H1 (cell line): ENCODE measurements around the gene WDR5. TPM values are rescaled to one million over a fixed set of nuclear protein-coding genes. Genes with fewer than 3 reads are reported as not detected.

Experiments used
- SIN3A ChIP-seq, 2 experiments: IDR thresholded peaks in 1 of 2; conservative IDR thresholded peaks in 1 of 2; 2 replicates each; pipeline ENCODE4 v1.6.1; 2011 to 2012; ENCODE audit warnings: low read length in 2 of 2, improper control_type of control experiment in 1 of 2, low read depth in 1 of 2, mild to moderate bottlenecking in 1 of 2
- TAF1 ChIP-seq: IDR thresholded peaks from 2 replicates; pipeline ENCODE4 v1.6.1; 2011; ENCODE audit warnings: mild to moderate bottlenecking, low read depth, low read length
- YY1 ChIP-seq: IDR thresholded peaks from 2 replicates; pipeline ENCODE4 v1.6.1; 2011; ENCODE audit warnings: low read depth, mild to moderate bottlenecking, low read length
- polyA plus RNA-seq, 7 experiments: library from polyadenylated mRNA; depleted of rRNA in 3 of 7; stranded (reverse) in 5 of 7; unstranded in 2 of 7; fragments of >200 nt in 5 of 7; fragments of 200-250 nt in 2 of 7; gene quantifications; 1 replicate in 5 of 7; 2 replicates in 1 of 7; 4 replicates in 1 of 7; pipeline versions ENCODE4 v1.2.1 to v1.2.3, GENCODE V29; 2011 to 2013; ENCODE audit warnings: missing spikeins in 2 of 7, mixed read lengths in 2 of 7
- total RNA-seq: library from RNA; stranded (reverse); fragmentation: NEBNext Ultra II Directional; extraction: Animal tissue kit (Norgen Biotek cat#: 25700); gene quantifications from 2 replicates; pipeline ENCODE4 v1.2.1, GENCODE V29; 2021

Gene WDR5
- total and polyA plus RNA-seq, 2 of the 8 experiments (the other 6 are each of a cell fraction or from before 2014, with no cell fraction given) = 38.4 to 68.1 TPM

DNA sequence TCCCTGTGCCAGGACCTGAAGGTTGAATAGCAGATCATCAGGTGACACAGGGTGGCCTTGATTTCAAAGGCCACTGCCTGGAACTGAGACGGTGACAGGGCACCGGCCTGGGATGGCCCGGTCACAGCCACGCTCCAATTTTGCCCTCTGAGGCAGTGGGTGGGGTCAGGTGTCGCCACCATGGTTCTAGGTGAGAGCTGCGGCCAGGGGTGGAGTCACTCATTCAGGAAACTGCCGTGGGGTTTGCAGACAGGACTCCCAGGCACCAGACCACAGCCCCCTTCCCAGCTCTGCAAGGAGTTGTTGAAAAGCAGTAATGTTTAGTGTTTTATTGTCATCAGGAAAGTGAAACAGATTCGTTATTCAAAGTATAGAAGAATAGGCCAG, 45.8 kb downstream of the WDR5 start (continued):
- no peak for TF ChIP-seq SIN3A (conservative IDR thresholded peaks at IDR 0.05 in 1 of 2, IDR thresholded peaks at IDR 0.05 in 1 of 2; ENCODE audit: low read depth in 1 of 2, low read length in 2 of 2)
- TF ChIP-seq YY1 = no peak
- no peak for TF ChIP-seq TAF1
